Body of pancreas (tissue), 4 donors: Measurements from ENCODE around the gene OR56A4.

Experiments used
- POLR2A ChIP-seq, 3 donors: fragments of 450-650 bp; IDR thresholded peaks; one replicate each; pipeline ENCODE4 v1.6.1; 2016; ENCODE audit warnings: antibody characterized with exemption in 3 of 3, mild to moderate bottlenecking in 2 of 3
- TF ChIP-seq, protein P1 (sequence below), 7 experiments: fragments of 450-650 bp in 4 of 7; fragments of 200-600 bp in 3 of 7; sonication (generic) in 3 of 7; IDR thresholded peaks; one replicate each; pipeline ENCODE4 v1.5.1; 2016 to 2019; ENCODE audit warnings: antibody characterized with exemption in 7 of 7

DNA sequence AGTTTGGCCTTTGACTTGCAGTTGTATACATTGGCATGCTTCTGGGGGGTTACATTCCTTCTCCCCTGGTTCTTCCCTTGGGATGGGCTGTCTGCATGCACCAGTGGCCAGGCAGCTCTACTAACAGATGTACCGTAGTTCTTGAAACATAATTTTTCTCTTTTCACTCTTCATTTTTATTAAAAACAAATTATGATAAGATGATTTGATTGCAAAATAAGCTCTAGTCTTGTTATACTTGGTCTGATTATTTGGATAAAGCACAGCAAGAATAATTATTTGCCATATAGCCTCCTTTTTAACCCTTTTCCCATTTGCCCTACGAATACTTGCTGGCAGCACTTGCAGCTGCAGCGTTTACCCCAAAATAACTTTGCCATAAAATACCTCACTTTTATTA is 51.2 kb downstream of the OR56A4 start:
- TF ChIP-seq, protein P1, sequence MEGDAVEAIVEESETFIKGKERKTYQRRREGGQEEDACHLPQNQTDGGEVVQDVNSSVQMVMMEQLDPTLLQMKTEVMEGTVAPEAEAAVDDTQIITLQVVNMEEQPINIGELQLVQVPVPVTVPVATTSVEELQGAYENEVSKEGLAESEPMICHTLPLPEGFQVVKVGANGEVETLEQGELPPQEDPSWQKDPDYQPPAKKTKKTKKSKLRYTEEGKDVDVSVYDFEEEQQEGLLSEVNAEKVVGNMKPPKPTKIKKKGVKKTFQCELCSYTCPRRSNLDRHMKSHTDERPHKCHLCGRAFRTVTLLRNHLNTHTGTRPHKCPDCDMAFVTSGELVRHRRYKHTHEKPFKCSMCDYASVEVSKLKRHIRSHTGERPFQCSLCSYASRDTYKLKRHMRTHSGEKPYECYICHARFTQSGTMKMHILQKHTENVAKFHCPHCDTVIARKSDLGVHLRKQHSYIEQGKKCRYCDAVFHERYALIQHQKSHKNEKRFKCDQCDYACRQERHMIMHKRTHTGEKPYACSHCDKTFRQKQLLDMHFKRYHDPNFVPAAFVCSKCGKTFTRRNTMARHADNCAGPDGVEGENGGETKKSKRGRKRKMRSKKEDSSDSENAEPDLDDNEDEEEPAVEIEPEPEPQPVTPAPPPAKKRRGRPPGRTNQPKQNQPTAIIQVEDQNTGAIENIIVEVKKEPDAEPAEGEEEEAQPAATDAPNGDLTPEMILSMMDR (IDR thresholded peaks at IDR 0.05), result no peak
- no peak for TF ChIP-seq POLR2A (IDR thresholded peaks at IDR 0.05)
